SJCRH30 (cell line): ENCODE results near the gene CMTM4. TPM values are rescaled to one million over a fixed set of nuclear protein-coding genes. Genes with fewer than 3 reads are reported as not detected.
"Not testable (repeated sequence)": the region's sequence is repeated elsewhere in the genome, so short reads cannot be mapped to it uniquely, and the experiment has no call there.

Experiments
- DNase-seq, 2 experiments: peaks; one replicate each; pipeline ENCODE4 v3.0.0-alpha.2; 2015 to 2020
- H3K27ac ChIP-seq: fragments of 250-450 bp; sonication (Bioruptor Pico); 2 replicates; pipeline ENCODE4 v1.5.1; 2020; ENCODE audit warnings: mild to moderate bottlenecking, moderate library complexity
- H3K27me3 ChIP-seq: fragments of 250-450 bp; sonication (Bioruptor Pico); 2 replicates; pipeline ENCODE4 v1.5.1; 2020; ENCODE audit warnings: mild to moderate bottlenecking, moderate library complexity
- H3K36me3 ChIP-seq: fragments of 250-450 bp; sonication (Bioruptor Pico); 2 replicates; pipeline ENCODE4 v1.5.1; 2020; ENCODE audit warnings: mild to moderate bottlenecking, moderate library complexity
- H3K4me1 ChIP-seq: fragments of 250-450 bp; sonication (Bioruptor Pico); 2 replicates; pipeline ENCODE4 v1.5.1; 2020; ENCODE audit warnings: mild to moderate bottlenecking, moderate library complexity
- H3K4me3 ChIP-seq: fragments of 250-450 bp; sonication (Bioruptor Pico); 2 replicates; pipeline ENCODE4 v1.5.1; 2020; ENCODE audit warnings: mild to moderate bottlenecking, moderate library complexity
- H3K9me3 ChIP-seq: fragments of 250-450 bp; sonication (Bioruptor Pico); replicated peaks from 2 replicates; pipeline ENCODE4 v1.5.1; 2020; ENCODE audit warnings: mild to moderate bottlenecking, moderate library complexity
- total RNA-seq: library from RNA; depleted of rRNA; stranded (reverse); fragments of >200 nt; shearing (Covaris generic); gene quantifications from 2 replicates; pipeline ENCODE4 v1.2.3, GENCODE V29; 2014

The CMTM4 gene
- total RNA-seq, 1 experiment from 2014 or later, result 29.4 TPM

GRCh38 chr16:66651474-66651765, 45.1 kb downstream of the CMTM4 start:
- DNase-seq, result no peak
- no peaks in the 10 kb centered on the region for H3K36me3 ChIP-seq
- H3K27me3 ChIP-seq, result no peaks in the 10 kb centered on the region
- no peaks in the 10 kb centered on the region for H3K9me3 ChIP-seq
- no peak overlapping the region for H3K27ac ChIP-seq
- peak overlapping the region; percentile 49 for H3K4me3 ChIP-seq
- H3K4me1 ChIP-seq, result peaks cover 10% of the 10 kb centered on the region; the same call in 1 of the 2 replicates

GRCh38 chr16:66650707-66651473, 45.7 kb downstream of the CMTM4 start:
- no peak overlapping the region for H3K27ac ChIP-seq
- H3K4me3 ChIP-seq, result peak overlapping the region; percentile 49
- H3K27me3 ChIP-seq, result no peaks in the 10 kb centered on the region
- no peaks in the 10 kb centered on the region for H3K9me3 ChIP-seq
- peak; percentile 89 to 96 for DNase-seq
- peaks cover 10% of the 10 kb centered on the region; the same call in 1 of the 2 replicates for H3K4me1 ChIP-seq
- H3K36me3 ChIP-seq, result no peaks in the 10 kb centered on the region

- peaks cover 10% of the 10 kb centered on the region; the same call in 1 of the 2 replicates for H3K4me1 ChIP-seq
- no peaks in the 10 kb centered on the region for H3K27me3 ChIP-seq
- H3K36me3 ChIP-seq, result no peaks in the 10 kb centered on the region
- no peaks in the 10 kb centered on the region for H3K9me3 ChIP-seq
- peak in 1 of 2 experiments; percentile 21 for DNase-seq
- no peak overlapping the region for H3K27ac ChIP-seq
- H3K4me3 ChIP-seq, result no peak overlapping the region
These were observed 46.8 kb downstream of the CMTM4 start for GRCh38 chr16:66649636-66650205.

GRCh38 chr16:66649167-66649566, 47.4 kb downstream of the CMTM4 start:
- peaks cover 10% of the 10 kb centered on the region; the same call in 1 of the 2 replicates for H3K4me1 ChIP-seq
- no peak for DNase-seq
- H3K27me3 ChIP-seq, result no peaks in the 10 kb centered on the region
- no peaks in the 10 kb centered on the region for H3K9me3 ChIP-seq
- no peak overlapping the region for H3K4me3 ChIP-seq
- H3K36me3 ChIP-seq, result no peaks in the 10 kb centered on the region
- H3K27ac ChIP-seq, result no peak overlapping the region

GRCh38 chr16:66647866-66648265, 48.7 kb downstream of the CMTM4 start:
- DNase-seq, result no peak
- no peak overlapping the region for H3K27ac ChIP-seq
- H3K9me3 ChIP-seq, result no peaks in the 10 kb centered on the region
- H3K27me3 ChIP-seq, result no peaks in the 10 kb centered on the region
- H3K4me1 ChIP-seq, result peaks cover 10% of the 10 kb centered on the region; the same call in 1 of the 2 replicates
- no peak overlapping the region for H3K4me3 ChIP-seq
- no peaks in the 10 kb centered on the region for H3K36me3 ChIP-seq

- no peak for DNase-seq
- no peaks in the 10 kb centered on the region for H3K36me3 ChIP-seq
- H3K27me3 ChIP-seq, result no peaks in the 10 kb centered on the region
These were observed 55.2 kb downstream of the CMTM4 start for GRCh38 chr16:66641387-66641786.

GRCh38 chr16:66640724-66641314, 55.7 kb downstream of the CMTM4 start:
- H3K27ac ChIP-seq, result no peak overlapping the region
- H3K4me1 ChIP-seq, result no peaks in the 10 kb centered on the region
- H3K27me3 ChIP-seq, result no peaks in the 10 kb centered on the region
- no peaks in the 10 kb centered on the region for H3K36me3 ChIP-seq
- H3K4me3 ChIP-seq, result no peak overlapping the region
- DNase-seq, result no peak
- no peaks in the 10 kb centered on the region for H3K9me3 ChIP-seq

More at GRCh38 chr16:66641387-66641786, 55.2 kb downstream of the CMTM4 start:
- Histone ChIP-seq H3K4me3 (no peak overlapping the region), H3K27ac (no peak overlapping the region), H3K9me3 (no peaks in the 10 kb centered on the region), H3K4me1 (no peaks in the 10 kb centered on the region)

GRCh38 chr16:66639091-66639885, 57.3 kb downstream of the CMTM4 start:
- no peaks in the 10 kb centered on the region for H3K4me1 ChIP-seq

GRCh38 chr16:66637806-66638205, 58.7 kb downstream of the CMTM4 start:
- DNase-seq, result no peak
- no peaks in the 10 kb centered on the region for H3K4me1 ChIP-seq
- H3K27me3 ChIP-seq, result no peaks in the 10 kb centered on the region
- H3K27ac ChIP-seq, result no peak overlapping the region
- H3K9me3 ChIP-seq, result no peaks in the 10 kb centered on the region
- no peaks in the 10 kb centered on the region for H3K36me3 ChIP-seq
- no peak overlapping the region for H3K4me3 ChIP-seq

More at GRCh38 chr16:66639091-66639885, 57.3 kb downstream of the CMTM4 start:
- no peak overlapping the region for H3K27ac ChIP-seq
- no peak overlapping the region for H3K4me3 ChIP-seq
- no peaks in the 10 kb centered on the region for H3K27me3 ChIP-seq
- DNase-seq, result no peak
- no peaks in the 10 kb centered on the region for H3K36me3 ChIP-seq
- no peaks in the 10 kb centered on the region for H3K9me3 ChIP-seq

GRCh38 chr16:66636199-66636598, 60.3 kb downstream of the CMTM4 start:
- Histone ChIP-seq H3K4me1 (no peaks in the 10 kb centered on the region), H3K36me3 (no peaks in the 10 kb centered on the region), H3K4me3 (no peak overlapping the region), H3K27ac (no peak overlapping the region), H3K27me3 (no peaks in the 10 kb centered on the region), H3K9me3 (no peaks in the 10 kb centered on the region)
- no peak for DNase-seq

GRCh38 chr16:66635406-66635805, 61.1 kb downstream of the CMTM4 start:
- Histone ChIP-seq H3K27me3 (no peaks in the 10 kb centered on the region), H3K27ac (no peak overlapping the region), H3K4me1 (no peaks in the 10 kb centered on the region), H3K9me3 (no peaks in the 10 kb centered on the region), H3K4me3 (no peak overlapping the region), H3K36me3 (no peaks in the 10 kb centered on the region)
- no peak for DNase-seq

- Histone ChIP-seq H3K27me3 (no peaks in the 10 kb centered on the region), H3K36me3 (no peaks in the 10 kb centered on the region), H3K9me3 (no peaks in the 10 kb centered on the region), H3K4me3 (no peak overlapping the region), H3K27ac (no peak overlapping the region), H3K4me1 (no peaks in the 10 kb centered on the region)
- DNase-seq, result no peak
These were observed 61.9 kb downstream of the CMTM4 start for GRCh38 chr16:66634527-66635196.

GRCh38 chr16:66631558-66631957, 65.0 kb downstream of the CMTM4 start:
- not testable (repeated sequence) for DNase-seq, H3K4me1 ChIP-seq, H3K9me3 ChIP-seq, H3K27me3 ChIP-seq, H3K27ac ChIP-seq, H3K36me3 ChIP-seq, H3K4me3 ChIP-seq

GRCh38 chr16:66630561-66631260, 65.8 kb downstream of the CMTM4 start:
- not testable (repeated sequence) for H3K27me3 ChIP-seq, H3K36me3 ChIP-seq, H3K4me1 ChIP-seq, H3K9me3 ChIP-seq, H3K27ac ChIP-seq, H3K4me3 ChIP-seq, DNase-seq
